HepG2 (cell line): ENCODE data around the gene USF2. TPM values are rescaled to one million over a fixed set of nuclear protein-coding genes. Genes with fewer than 3 reads are reported as not detected.

Source experiments
- AHDC1 ChIP-seq: sonication (generic); formaldehyde crosslinking; IDR thresholded peaks from 2 replicates; pipeline ENCODE4 v1.5.1; 2020; ENCODE audit warnings: mild to moderate bottlenecking, missing genetic modification reagents, borderline replicate concordance
- MAFK ChIP-seq, 2 experiments: IDR thresholded peaks in 1 of 2; conservative IDR thresholded peaks in 1 of 2; 2 replicates each; pipeline ENCODE4 v1.6.1; 2011; ENCODE audit warnings: improper control_type of control experiment in 2 of 2, low read length in 2 of 2
- MIXL1 ChIP-seq: IDR thresholded peaks from 2 replicates; pipeline ENCODE4 v1.6.1; 2016
- MTF2 ChIP-seq: sonication (generic); formaldehyde crosslinking; IDR thresholded peaks from 2 replicates; pipeline ENCODE4 v1.5.0; 2020; ENCODE audit warnings: missing genetic modification reagents, borderline replicate concordance
- RFXANK ChIP-seq: IDR thresholded peaks from 2 replicates; pipeline ENCODE4 v1.6.1; 2016
- ZNF687 ChIP-seq: sonication (generic); formaldehyde crosslinking; IDR thresholded peaks from 2 replicates; pipeline ENCODE4 v1.5.1; 2020; ENCODE audit warnings: mild to moderate bottlenecking, missing genetic modification reagents, moderate library complexity
- polyA plus RNA-seq, 8 experiments: library from polyadenylated mRNA; depleted of rRNA in 3 of 8; stranded (reverse) in 7 of 8; unstranded in 1 of 8; fragments of >200 nt; fragmentation: Illumina TruSeq in 4 of 8; extraction: Trizol in 4 of 8; gene quantifications; 2 replicates each; pipeline versions ENCODE4 v1.2.1 to v1.2.3, GENCODE V29; 2011 to 2016; ENCODE audit warnings: low read depth in 4 of 8, missing spikeins in 1 of 8, mixed read lengths in 1 of 8; ENCODE audit not compliant: insufficient read depth in 1 of 8
- total RNA-seq, 5 experiments: library from RNA; depleted of rRNA; stranded (reverse); fragments of >200 nt; fragmentation: Illumina TruSeq; extraction: Trizol; gene quantifications; 2 replicates each; pipeline ENCODE4 v1.2.3, GENCODE V29; 2016; ENCODE audit warnings: low read depth in 1 of 5

Gene USF2
- total and polyA plus RNA-seq, 2 of the 13 experiments (the other 11 are each of a cell fraction or from before 2014, with no cell fraction given): 54.9 to 106 TPM

- TF ChIP-seq AHDC1 (CRISPR knock-in tag) (no peak), MAFK (conservative IDR thresholded peaks at IDR 0.05 in 1 of 2, IDR thresholded peaks at IDR 0.05 in 1 of 2; ENCODE audit: low read length in 2 of 2) (peak; percentile 57 to 72), MTF2 (CRISPR knock-in tag) (no peak), MIXL1 (no peak), RFXANK (no peak), ZNF687 (CRISPR knock-in tag) (peak; percentile 22; the same call in 1 of the 2 replicates)
These were observed 21.8 kb downstream of the USF2 start (continued) for GRCh38 chr19:35290381-35291127.
